ENCODE measurements around the gene CACNA1F. TPM values are rescaled to one million over a fixed set of nuclear protein-coding genes. Genes with fewer than 3 reads are reported as not detected.
"Not testable (repeated sequence)": the region's sequence is repeated elsewhere in the genome, so short reads cannot be mapped to it uniquely, and the experiment has no call there.

CACNA1F gene
- total RNA-seq, 1 donor = 1.3 TPM

DNA sequence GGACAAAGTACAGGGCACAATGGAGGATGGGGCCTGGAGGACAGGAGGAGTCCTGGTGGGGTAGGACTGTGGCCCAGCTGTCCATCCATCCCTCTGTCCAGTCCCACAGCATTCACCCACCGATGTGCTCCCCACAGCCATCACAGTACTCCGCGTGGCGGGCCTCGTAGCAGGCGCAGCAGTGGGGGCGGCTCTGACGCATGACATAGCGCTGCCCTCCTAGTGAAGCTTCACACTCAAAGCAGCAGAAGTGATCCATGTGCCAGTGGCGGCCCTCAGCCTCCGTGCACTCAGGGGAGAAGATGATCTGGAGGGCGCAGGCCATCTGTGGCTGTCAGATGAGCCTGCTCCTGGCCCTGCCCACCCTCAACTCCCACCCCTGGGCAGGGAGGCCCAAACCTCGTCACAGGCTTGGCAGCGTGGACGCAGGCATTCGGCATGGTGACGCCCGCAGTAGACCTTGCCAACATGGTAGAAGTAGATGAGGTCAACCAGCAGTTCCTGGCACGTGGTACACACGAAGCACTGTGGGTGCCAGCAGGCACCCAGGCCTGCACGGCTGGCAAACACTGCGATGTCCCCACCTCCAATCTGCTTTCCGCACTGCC is 55.2 kb downstream of the CACNA1F start:
- DNase-seq (ENCODE audit: low read depth in 2 of 3, low spot score in 2 of 3) = no peak

DNA sequence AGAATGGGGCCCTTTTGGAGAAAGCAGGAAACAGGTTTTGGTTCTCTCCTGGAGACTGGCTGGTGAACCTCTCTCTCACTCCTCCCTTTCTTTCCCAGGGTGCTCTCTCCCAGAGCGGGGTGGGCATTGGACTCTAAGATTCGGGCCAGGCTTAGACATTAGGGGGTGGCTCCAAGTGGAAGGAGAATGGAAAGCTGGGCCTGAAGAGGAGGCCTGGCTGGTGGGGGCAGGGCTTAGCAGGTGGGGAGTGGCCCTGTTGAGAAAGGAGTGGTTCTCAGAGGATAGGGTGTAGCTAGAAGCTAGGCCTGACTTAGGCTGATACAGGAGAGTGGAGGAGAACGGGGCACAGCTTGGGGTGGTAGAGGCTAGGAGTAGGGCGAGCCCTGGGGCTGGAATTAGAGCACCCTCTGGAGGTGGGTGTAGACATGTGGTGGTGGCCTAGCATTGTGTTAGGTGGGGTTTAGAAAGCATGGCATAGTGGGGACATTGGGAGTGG is 55.8 kb downstream of the CACNA1F start:
- DNase-seq (ENCODE audit: low read depth in 2 of 3, low spot score in 2 of 3) = peak in 2 of 3 donors; percentile 47 to 64

DNA sequence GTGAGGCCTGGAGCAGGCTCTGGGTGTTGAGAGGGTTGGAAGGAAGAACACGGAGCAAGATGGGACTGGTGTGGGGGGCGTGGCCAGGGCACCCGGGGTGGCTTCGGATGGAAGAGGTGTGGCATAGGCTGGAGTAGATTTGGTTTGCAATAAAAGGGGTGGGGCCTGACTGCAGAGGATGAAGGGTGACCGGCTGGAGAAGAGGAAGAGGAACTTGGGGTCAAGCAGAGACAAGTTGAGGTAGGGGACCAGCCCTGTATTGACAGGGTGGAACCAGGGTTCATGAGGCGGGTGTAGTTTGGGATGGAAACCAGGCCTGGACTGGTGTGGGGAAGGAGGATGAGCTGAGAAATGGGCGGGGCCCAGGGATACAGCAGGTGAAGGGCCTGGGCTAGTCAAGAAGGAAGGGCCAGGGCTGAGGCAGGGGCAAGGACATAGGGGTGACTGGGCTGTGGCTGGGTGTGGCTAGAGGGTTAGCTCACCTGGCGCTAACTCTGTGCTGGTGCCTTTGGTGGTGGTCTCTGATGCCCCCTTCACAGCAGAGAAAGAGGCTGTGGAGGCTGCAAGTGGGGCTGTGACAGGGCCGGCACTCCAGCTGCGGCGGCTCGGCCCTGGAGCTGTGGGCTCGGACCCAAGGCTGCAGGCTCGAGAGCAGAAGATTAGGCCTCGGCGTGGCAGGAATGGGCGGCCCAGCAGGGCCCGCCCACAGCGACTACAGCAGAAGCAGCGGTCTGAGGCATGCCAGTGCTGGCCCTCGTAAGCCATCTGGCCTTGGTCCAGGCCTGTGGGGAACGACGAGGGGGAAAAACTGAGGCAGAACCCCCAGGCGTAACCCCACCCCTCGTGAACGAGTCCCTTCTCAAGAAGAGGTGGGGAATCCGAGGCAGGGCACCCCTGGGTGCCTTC is 56.5 kb downstream of the CACNA1F start:
- DNase-seq (ENCODE audit: low read depth in 2 of 3, low spot score in 2 of 3) = no peak

DNA sequence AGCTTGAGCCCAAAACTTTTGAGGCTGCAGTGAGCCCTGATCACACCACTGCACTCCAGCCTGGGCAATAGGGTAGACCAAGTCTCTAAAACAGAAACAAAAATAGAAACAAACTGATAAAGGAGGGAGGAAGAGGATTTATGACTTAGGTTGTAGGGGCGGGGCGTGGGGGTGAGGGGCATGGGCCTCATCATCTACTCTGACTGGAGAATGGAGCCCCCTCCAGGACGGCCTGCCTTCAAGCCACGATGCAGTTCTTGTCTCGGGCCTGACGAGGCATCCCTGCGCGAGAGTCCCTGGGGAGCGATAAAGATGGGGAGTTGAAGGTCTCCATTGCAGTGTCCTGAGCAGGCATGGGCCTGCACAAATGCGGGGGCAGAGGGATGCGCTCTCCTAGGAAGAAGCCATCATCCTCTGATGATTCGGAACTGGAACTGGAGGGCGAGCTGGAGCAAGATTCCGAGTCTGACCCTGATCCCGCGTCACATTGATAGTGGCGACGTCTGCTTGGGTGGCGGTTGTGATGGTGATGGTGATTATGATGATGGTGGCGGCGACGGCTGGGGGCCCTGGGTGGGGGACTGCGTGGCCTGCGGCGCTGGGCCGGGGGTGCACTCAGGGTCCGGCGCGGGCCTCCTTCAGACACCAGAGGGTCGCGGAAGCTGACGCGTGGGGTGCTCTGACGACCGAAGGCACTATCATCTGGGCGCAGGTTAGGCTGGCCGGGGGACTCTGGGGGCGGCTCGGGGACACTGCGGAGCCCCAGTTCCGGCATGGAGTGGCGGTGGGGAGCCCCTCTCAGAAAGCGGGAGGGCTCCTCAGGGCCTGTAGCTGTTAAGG is 57.5 kb downstream of the CACNA1F start:
- no peak for DNase-seq (ENCODE audit: low read depth in 2 of 3, low spot score in 2 of 3)

DNA sequence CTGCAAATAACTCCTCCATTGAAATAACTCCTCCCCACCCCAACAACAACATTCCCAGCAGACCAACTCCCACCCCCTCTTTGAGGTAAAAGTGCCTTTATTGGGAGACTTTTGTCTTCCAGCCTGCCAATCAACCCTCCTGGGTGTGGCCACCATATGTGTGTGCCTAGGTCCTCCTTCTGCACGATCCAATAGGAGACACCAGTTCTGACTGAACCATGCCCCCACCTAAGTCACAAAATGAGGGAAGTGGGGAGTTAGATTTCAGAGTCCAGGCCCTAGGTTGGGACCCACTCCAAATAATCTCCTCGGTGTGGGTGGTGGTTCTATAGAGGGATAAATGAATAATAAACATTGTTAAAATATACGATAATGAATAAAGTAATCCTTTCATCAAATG is 58.4 kb downstream of the CACNA1F start:
- no peak for DNase-seq (ENCODE audit: low read depth in 2 of 3, low spot score in 2 of 3)

DNA sequence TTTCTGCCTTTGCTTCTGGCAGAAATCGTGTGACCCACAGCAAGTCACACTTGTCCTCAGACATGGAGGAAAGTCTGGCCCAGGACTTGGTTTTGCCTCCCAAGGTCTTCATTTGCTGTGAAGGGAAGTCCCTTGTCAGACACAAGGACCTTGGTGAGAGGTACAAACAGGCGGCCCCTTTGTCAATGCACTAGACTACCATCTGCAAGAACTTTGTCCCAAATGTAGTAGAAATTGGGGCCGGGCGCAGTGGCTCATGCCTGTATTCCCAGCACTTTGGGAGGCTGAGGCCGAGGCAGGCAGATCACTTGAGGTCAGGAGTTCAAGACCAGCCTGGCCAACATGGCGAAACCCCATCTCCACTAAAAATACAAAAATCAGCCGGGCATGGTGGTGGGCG is 59.6 kb downstream of the CACNA1F start:
- not testable (repeated sequence) for DNase-seq (ENCODE audit: low read depth in 2 of 3, low spot score in 2 of 3)

DNA sequence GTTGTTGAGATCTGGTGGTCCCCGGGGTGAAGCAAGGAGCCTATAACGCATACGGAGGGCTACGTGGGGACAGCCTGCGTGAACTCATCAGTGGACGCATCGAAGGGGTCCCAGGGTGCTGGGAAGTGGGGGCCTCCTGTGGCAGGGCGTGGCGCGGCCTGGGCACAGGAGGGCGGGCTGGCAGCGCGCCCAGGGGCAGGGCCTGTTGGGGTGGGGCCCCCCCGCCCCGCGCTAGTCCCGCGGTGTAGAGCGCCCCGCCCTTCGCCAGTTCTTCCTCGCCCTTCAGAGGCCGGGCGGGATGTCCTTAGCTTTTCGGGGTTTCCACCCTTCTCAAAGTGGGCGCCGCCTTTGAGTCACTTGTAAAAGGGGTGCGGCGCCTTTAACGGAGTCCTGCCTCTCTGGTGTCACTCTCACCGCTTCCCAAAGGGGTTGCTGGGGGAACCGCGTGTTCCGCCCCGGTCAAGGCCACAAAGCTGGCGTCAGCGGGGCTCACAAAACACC is 60.8 kb downstream of the CACNA1F start:
- peak in 2 of 3 donors; percentile 64 to 66 for DNase-seq (ENCODE audit: low read depth in 2 of 3, low spot score in 2 of 3)

DNA sequence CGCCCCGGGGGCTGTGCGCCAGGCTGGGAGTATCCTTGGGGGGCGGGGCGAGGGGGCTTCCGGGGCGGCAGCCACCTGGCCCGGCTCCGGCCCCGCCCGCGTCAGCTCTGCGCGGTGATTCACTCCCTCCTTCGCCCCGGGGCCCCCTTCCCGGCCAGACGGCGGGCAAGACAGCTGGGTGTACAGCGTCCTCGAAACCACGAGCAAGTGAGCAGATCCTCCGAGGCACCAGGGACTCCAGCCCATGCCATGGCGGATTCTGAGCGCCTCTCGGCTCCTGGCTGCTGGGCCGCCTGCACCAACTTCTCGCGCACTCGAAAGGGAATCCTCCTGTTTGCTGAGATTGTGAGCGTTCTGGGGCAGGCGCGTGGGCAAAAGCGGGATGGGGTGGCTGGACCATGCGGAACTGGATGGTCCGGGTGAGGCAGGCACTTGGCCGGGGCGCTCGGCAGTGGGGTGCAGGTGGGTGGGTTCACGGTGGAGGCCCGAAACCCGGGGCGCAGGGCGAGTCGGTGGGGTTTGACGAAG is 61.3 kb downstream of the CACNA1F start, which contains the start of gene PLP2:
TSS of gene PLP2 (plus strand) at position 147 of the 528 bp plus-strand sequence. CDS start at position 250, 103 bp downstream.
- DNase-seq (ENCODE audit: low read depth in 2 of 3, low spot score in 2 of 3) = peak in 2 of 3 donors; percentile 49

DNA sequence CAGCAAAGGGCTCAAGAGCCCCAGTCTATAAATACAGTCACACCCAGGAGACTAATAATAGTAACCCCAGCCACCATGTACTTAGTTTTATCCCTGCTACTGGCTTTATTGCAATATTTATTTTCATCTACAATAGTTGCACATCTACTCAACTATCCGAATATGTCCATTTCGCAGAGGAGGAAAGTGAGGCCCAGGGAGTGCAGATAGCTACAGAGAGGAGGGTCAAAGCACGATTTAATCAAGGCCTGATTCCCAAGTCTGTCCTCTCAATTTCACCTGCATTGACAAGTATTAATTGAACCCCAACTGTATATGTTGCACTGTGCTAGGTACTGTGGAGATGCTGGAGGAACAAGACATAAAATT is 65.4 kb downstream of the CACNA1F start:
- DNase-seq (ENCODE audit: low read depth in 2 of 3, low spot score in 2 of 3) = no peak

DNA sequence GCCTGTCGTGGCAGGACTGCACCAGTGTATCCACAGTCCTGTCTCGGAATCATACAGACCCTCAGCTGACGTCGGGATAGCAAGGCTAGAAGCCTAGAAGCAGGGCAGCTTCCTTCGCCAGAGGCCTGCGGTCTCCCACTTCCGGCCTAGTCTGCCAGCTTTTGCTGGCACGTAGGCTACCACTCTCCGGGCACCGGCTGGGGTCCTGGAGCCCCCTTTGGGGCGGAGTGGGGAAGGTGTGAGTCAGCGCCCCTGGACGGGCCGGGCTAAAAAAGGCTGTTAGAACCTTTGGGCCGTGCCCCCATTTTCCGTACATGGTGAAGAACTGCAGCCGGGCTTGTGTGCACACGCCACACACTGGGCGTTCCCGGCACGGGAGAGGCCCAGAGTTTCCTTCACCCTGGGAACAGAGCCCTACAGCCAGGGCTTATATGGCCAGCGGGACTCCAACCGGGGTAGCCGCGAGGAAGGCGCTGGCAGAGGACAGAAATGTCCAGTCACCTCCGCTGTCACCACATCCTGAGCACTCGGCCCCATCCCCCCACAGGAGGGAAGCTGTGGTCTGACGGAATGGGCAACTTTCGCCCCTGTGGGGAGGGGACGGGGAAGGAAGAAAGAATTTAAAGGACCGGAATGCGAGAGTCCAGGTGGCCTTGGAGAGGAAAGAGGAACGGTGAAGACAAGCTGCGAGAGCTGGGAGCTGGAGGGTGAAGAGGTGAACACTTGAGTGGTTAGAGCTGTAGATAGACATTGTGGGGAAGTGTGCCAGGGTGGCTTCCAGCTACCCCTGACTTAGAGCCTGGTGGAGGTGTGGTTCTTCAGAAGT is 66.0 kb downstream of the CACNA1F start:
- peak in 2 of 3 donors; percentile 89 to 95 for DNase-seq (ENCODE audit: low read depth in 2 of 3, low spot score in 2 of 3)

DNA sequence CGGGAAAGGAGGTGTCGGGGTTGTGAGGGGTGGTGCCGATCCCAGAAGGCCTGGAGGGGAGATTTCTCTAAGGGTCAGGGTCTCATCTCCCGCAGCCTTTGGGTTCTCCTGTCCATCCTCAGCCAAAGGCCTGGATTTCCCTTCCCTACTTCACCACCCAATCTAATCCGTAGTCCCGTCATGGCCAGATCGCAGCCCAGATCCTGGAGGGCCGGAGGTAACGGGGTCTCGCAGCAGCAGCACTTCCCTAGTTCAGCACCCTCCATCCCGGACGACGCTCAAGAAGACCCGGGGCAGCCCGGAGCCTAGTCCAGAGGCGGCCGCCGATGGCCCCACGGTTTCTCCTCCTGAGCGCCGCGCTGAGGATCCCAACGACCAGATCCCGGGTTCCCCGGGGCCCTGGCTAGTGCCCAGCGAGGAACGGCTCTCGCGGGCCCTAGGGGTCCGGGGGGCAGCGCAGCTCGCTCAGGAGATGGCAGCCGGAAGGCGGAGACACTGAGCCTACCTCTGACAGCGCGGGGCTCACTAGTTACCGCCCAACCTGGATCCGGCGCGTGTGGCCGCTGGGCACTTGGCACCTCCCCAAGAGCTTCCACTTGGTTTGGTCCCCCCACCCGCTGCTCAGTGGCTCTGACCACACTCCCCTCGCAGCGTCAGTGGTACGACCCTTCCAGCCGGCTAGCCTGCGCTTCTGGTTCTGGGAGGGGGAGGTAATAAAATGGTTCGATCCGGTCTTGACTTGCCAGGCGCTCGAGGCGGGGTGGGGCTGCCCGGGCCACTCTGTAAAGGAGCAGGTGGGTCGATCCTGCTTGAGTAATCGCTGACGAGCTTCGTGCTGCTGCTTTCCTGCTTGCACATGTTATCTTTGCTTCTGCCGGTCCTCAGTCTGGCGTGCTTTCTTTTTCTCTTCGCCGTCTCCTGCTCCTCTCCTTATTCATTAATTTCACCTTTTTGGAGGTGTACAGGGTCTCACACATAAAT is 66.9 kb downstream of the CACNA1F start:
- peak in 2 of 3 donors; percentile 85 to 89 for DNase-seq (ENCODE audit: low read depth in 2 of 3, low spot score in 2 of 3)

DNA sequence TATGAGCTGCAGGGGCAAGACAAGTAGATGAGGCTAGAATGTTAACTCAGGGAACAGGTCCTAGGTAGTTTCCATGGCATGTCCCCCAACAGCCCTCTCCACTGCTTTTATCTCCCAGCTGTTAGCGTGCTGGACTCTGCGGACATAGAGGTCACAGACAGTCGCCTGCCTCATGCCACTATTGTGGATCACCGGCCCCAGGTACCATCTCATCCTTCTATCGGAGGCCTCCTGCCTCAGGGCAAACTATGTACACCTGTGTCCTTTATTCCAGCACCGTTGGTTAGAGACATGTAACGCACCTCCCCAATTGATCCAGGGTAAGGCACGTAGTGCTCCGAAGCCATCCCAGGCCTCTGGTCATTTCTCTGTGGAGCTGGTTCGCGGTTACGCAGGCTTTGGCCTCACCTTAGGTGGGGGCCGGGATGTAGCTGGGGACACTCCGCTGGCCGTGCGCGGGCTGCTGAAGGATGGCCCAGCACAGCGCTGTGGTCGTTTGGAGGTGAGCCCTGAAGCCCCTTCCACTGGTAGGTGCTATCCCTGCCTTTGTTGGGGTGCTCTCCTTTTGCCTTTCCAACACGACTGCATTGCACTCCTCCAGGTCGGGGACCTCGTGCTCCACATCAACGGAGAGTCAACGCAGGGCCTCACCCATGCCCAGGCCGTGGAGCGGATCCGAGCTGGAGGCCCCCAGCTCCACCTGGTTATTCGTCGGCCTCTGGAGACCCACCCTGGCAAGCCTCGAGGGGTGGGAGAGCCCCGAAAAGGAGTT is 68.4 kb downstream of the CACNA1F start:
- DNase-seq (ENCODE audit: low read depth in 2 of 3, low spot score in 2 of 3) = no peak

DNA sequence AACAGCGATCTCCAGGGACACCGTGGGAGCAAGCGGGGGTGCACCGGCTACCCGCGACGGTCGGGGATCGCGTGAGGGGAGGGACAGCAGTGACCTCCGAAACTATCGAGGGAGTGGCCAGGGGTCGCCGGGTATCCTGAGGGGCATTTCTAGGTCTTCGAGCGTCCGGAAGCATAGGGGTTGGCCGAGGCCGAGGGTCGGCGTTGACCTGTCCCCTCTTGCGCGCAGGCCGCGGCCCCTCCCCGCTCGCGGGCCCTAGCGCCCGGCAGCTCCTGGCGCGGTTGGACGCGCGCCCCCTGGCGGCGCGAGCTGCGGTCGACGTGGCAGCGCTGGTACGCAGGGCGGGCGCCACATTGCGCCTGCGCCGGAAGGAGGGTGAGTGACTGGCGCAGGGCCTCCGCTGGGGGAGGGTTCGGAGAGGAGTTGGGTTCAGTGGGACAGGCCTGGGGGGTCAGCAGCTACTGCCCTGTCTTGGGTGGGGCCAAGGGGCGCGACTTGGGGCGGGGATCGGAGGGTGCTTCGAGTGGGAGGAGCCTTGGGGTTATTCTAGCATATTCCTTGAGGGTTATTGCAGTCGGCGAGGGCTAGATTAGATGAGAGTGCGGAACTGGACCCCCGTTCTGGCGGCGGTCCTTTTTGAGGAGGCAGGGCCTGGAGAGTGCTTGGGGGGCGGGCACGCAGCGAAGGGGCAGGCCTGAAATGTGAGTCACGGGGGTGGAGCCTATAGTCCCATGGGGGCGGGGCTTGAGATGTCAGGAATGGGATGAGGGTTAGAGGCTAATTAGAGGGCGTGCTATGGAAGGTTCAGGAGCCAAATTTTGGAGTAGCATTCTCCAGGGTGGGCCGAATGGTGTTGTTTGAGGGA is 69.4 kb downstream of the CACNA1F start:
- DNase-seq (ENCODE audit: low read depth in 2 of 3, low spot score in 2 of 3) = peak; percentile 71 to 90 (median 83)

DNA sequence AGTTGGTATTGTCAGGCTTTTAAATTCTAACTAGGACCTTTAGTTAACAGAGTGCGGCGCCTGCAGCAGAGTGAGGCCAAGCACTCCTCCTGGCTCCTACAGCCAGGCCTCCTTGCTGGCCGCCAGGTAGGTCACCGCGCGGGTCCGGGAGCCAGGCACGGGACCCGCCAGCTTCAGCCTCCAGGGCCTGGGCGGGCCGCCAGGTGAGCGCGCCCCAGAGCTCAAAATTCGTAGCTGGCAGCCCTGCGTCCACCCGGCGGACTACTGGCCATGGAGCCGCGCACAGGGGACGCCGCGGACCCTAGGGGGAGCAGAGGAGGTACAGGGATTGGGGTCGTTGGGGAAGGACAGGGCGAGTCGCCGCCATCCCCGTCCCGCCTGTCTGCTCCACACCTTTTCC is 70.5 kb downstream of the CACNA1F start, which contains the start of gene MAGIX:
TSS of gene MAGIX (plus strand) at position 139 of the 400 bp plus-strand sequence. CDS start at position 271, 132 bp downstream.
- no peak for DNase-seq (ENCODE audit: low read depth in 2 of 3, low spot score in 2 of 3)

DNA sequence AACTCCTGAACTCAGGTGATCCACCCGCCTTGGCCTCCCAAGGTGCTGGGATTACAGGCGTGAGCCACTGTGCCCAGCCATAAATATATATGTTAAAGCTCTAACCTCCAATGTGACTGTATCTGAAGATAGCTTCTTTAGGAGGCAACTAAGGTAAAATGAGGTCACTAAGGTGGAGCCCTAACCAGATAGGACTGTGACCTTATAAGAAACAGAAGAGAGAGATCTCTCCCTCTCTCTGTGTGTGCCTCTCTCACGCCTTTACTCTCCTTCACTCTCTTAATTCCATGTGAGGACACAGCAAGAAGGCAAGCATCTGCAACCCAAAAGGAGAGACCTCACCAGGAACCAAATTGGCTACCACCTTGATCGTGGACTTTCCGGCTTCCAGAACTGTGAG is 71.5 kb downstream of the CACNA1F start:
- no peak for DNase-seq (ENCODE audit: low read depth in 2 of 3, low spot score in 2 of 3)

DNA sequence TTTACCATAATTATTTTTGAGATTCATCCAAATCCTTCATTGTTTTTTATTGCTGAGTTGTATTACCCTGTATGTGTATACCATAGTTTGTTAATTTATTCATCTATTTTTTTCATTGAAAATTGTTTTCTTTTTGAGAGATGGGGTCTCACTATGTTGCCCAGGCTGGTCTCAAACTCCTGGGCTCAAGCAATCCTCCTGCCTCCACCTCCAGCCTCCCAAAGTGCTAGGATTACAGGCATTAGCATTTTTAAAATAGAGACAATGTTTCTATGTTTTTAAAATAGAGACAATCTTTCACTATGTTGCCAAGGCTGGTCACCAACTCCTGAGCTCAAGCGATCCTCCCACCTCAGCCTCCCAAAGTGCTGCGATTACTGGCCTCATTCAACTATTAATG is 72.2 kb downstream of the CACNA1F start:
- DNase-seq (ENCODE audit: low read depth in 2 of 3, low spot score in 2 of 3) = no peak

DNA sequence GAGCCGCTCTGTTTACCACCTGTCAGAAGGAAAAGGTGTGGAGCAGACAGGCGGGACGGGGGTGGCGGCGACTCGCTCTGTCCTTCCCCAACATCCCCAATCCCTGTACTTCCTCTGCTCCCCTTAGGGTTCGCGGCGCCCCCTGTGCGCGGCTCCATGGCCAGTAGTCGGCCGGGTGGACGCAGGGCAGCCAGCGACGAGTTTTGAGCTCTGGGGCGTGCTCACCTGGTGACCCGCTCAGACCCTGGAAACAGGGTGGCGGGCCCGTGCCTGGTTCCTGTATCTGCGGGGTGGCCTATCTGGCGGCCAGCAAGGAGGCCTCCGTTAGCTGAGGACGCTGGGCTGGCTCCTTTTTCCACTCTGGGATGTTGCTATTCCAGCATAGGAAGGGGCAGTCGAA is 75.9 kb downstream of the CACNA1F start:
- no peak for DNase-seq (ENCODE audit: low read depth in 2 of 3, low spot score in 2 of 3)

Data from hematopoietic multipotent progenitor cell (in vitro differentiated cells).